Measurements from ENCODE around the gene PVALEF. TPM values are rescaled to one million over a fixed set of nuclear protein-coding genes. Genes with fewer than 3 reads are reported as not detected.
"Not testable (repeated sequence)": the region's sequence is repeated elsewhere in the genome, so short reads cannot be mapped to it uniquely, and the experiment has no call there.

Gene PVALEF
- total RNA-seq, 4 donors from 2014 or later = not detected

DNA sequence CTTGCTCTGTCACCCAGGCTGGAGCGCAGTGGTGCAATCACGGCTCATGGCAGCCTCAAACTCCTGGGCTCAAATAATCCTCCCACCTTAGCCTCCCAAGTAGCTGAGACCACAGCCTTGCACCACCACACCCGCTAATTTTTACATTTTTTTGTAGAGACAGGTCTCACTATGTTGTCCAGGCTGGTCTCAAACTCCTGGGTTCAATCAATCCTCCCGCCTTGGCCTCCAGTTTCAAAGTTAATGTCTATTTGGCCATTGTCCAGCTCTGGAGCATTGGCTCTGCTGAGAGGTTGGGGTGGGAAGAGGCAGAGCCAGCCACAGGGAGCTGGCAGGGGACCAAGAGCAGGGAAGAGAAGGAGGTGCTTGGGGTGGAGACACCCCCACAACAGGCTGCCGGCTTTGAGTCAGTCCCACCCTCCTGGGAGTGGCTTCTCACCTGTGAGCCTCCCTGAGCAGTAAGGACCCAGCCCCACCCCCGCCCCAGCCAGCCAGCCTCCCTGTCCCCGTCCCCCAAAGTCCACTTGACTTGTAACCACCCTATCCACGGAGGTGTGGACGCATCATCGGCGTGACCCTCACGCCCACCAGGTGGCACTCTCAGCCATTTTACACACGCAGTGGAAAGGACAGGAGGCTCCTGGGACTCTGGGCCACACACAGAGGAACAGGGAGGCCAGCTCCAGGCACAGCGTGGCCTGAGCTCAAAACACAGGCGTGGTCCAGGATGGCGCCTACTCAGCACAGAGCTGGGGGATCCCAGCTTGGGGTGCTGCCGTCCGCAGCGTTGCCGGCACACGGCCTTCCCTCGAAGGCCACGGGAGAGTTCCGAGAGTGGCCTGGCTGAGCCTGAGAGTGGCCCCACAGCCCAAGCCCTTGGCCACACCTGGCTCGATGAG, 22.8 kb upstream of the PVALEF start:
- Histone ChIP-seq H3K36me3 (no peaks in the 10 kb centered on the region), H3K27ac (replicated peaks in 1 of 4) (no peak overlapping the region), H3K4me1 (peaks cover 9 to 18% (median 10%) of the 10 kb centered on the region in 4 donors), H3K9me3 (no peaks in the 10 kb centered on the region), H3K4me3 (peak overlapping the region in 1 of 4 donors; percentile 12), H3K27me3 (no peaks in the 10 kb centered on the region)
- DNase-seq (ENCODE audit: extremely low spot score) = no peak
- intact Hi-C loops (cut with DNase I) = loop anchor here (1.0 to 5.0 kb wide), 2 partner anchors 55 to 99 kb away; no protein-coding TSS in a partner anchor
- TF ChIP-seq POLR2A (IDR thresholded peaks at IDR 0.05; ENCODE audit: low read depth) = no peak
- peak in 1 of 2 donors; percentile 59 for TF ChIP-seq POLR2AphosphoS5 (IDR thresholded peaks at IDR 0.05)
- TF ChIP-seq EP300 (IDR thresholded peaks at IDR 0.05) = no peak
- TF ChIP-seq CTCF (IDR thresholded peaks at IDR 0.05) = peak; percentile 71 to 74 (median 74)
- 32% methylated on average over 13 of the region's 25 CpGs for WGBS

DNA sequence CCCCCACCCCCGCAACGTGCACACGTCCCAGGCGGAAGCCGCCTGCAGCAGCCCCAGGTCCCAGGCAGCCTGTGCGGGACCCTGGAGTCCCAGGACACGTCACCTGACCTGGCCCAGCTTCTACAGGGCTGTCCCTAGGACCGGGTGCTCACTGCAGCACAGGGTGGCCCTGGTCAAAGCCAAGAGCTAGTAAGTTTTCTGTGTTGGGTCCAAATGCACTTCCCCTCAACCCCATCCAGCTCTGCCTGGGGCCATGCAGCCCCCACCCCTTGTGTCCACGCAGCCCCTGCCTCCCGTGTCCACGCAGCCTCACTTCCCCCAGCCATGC, 22.1 kb upstream of the PVALEF start:
- Histone ChIP-seq H3K27ac (replicated peaks in 1 of 4) (no peak overlapping the region), H3K9me3 (no peaks in the 10 kb centered on the region), H3K36me3 (no peaks in the 10 kb centered on the region), H3K4me1 (peaks cover 9 to 18% (median 10%) of the 10 kb centered on the region in 4 donors), H3K27me3 (no peaks in the 10 kb centered on the region), H3K4me3 (peak overlapping the region in 1 of 4 donors; percentile 12)
- 80% methylated on average over 8 of the region's 11 CpGs for WGBS
- no peak for DNase-seq (ENCODE audit: extremely low spot score)
- intact Hi-C loops (cut with DNase I) = loop anchor here (5.0 kb wide), 1 partner anchor 54 kb away; no protein-coding TSS in a partner anchor
- TF ChIP-seq CTCF (IDR thresholded peaks at IDR 0.05) (no peak), POLR2AphosphoS5 (IDR thresholded peaks at IDR 0.05) (no peak), EP300 (IDR thresholded peaks at IDR 0.05) (no peak), POLR2A (IDR thresholded peaks at IDR 0.05; ENCODE audit: low read depth) (no peak)

- no peaks in the 10 kb centered on the region for H3K27me3 ChIP-seq
- no peak overlapping the region for H3K27ac ChIP-seq (replicated peaks in 1 of 4)
- no peak overlapping the region for H3K4me3 ChIP-seq
- H3K36me3 ChIP-seq = no peaks in the 10 kb centered on the region
- 82% methylated on average over 11 of the region's 17 CpGs for WGBS
- no peaks in the 10 kb centered on the region for H3K9me3 ChIP-seq
- intact Hi-C loops (cut with DNase I) = loop anchor here (5.0 kb wide), 1 partner anchor 53 kb away; no protein-coding TSS in a partner anchor
- DNase-seq (ENCODE audit: extremely low spot score) = no peak
- TF ChIP-seq EP300 (IDR thresholded peaks at IDR 0.05) (no peak), POLR2AphosphoS5 (IDR thresholded peaks at IDR 0.05) (no peak), CTCF (IDR thresholded peaks at IDR 0.05) (no peak), POLR2A (IDR thresholded peaks at IDR 0.05; ENCODE audit: low read depth) (no peak)
- H3K4me1 ChIP-seq = peaks cover 9 to 18% (median 10%) of the 10 kb centered on the region in 4 donors
Measured at GRCh38 chr17:81143717-81144422, 21.4 kb upstream of the PVALEF start.

DNA sequence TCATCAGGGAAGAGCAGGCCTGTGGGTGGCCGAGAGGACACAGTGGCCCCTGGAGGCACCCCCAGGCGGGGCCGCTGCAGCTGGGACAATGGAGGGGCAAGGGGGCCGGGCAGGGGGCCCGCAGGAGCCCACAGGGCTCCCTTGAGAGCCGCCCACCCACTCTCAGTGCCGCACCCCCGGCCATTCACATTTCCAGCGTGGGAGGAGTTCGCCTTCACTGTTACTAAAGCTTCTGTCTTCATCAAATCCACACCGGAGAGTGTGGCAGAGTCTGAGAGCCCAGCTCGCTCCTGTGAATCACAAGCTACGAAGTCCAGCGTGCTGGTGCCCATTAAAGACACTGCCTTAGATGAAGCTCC, 20.9 kb upstream of the PVALEF start:
- Histone ChIP-seq H3K9me3 (no peaks in the 10 kb centered on the region), H3K27me3 (no peaks in the 10 kb centered on the region), H3K27ac (replicated peaks in 1 of 4) (no peak overlapping the region), H3K4me3 (no peak overlapping the region), H3K4me1 (peaks cover 9 to 18% (median 10%) of the 10 kb centered on the region in 4 donors), H3K36me3 (no peaks in the 10 kb centered on the region)
- intact Hi-C loops (cut with DNase I) = loop anchor here (5.0 kb wide), 1 partner anchor 53 kb away; no protein-coding TSS in a partner anchor
- 97% methylated on average over 9 of the region's 14 CpGs for WGBS
- DNase-seq (ENCODE audit: extremely low spot score) = no peak
- TF ChIP-seq POLR2A (IDR thresholded peaks at IDR 0.05; ENCODE audit: low read depth) = no peak
- no peak for TF ChIP-seq EP300 (IDR thresholded peaks at IDR 0.05)
- TF ChIP-seq CTCF (IDR thresholded peaks at IDR 0.05) = no peak
- TF ChIP-seq POLR2AphosphoS5 (IDR thresholded peaks at IDR 0.05) = no peak

DNA sequence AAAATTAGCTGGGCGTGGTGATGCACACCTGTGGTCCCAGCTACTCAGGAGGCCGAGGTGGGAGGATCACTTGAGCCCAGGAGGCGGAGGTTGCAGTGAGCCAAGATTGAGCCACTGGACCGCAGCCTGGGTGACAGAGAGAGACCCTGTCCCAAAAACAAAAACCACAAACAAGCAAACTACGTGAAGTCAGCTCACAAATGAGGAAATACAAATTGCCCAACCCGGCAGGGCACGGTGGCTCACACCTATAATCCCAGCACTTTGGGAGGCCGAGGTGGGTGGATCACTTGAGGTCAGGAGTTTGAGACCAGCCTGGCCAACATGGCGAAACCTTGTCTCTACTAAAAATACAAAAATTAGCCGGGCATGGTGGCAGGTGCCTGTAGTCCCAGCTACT, 19.1 kb upstream of the PVALEF start:
- intact Hi-C loops (cut with DNase I); DNase-seq (ENCODE audit: extremely low spot score); H3K9me3 ChIP-seq; H3K36me3 ChIP-seq; H3K27me3 ChIP-seq; H3K4me3 ChIP-seq; H3K27ac ChIP-seq (replicated peaks in 1 of 4): not testable (repeated sequence)
- H3K4me1 ChIP-seq = peaks cover 9 to 18% (median 10%) of the 10 kb centered on the region in 4 donors
- 86% methylated on average over 10 of the region's 10 CpGs for whole genome bisulfite sequencing

All from esophagus muscularis mucosa (tissue), 4 donors.